ENCODE measurements around the gene TSPAN7.

DNA sequence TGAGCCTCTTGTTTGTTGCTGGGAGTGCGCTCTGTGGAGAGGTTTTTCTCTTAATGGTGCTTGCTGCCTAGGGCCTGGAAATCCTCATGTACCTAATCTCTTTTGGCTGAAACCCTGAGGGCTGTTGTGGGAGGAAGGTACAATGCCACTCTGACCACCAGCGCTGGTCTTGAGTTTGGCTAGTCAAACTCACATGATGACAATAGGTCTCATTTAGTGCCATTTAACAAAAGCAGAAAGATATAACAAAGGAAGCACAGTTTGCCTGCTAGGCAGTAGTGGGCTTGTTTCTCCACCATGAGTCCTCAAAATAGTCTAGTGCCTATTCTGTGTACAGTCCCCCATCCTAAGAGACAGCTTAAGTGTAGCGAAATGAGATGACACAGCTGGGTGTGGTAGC is 111.3 kb downstream of the TSPAN7 start:
- no peak for TF ChIP-seq REST (IDR thresholded peaks at IDR 0.05)
- TF ChIP-seq RAD21 (conservative IDR thresholded peaks at IDR 0.05 in 1 of 2, IDR thresholded peaks at IDR 0.05 in 1 of 2) = no peak
- no peak for TF ChIP-seq MYC (IDR thresholded peaks at IDR 0.05; ENCODE audit: borderline replicate concordance, low read length)
- TF ChIP-seq, protein P1, sequence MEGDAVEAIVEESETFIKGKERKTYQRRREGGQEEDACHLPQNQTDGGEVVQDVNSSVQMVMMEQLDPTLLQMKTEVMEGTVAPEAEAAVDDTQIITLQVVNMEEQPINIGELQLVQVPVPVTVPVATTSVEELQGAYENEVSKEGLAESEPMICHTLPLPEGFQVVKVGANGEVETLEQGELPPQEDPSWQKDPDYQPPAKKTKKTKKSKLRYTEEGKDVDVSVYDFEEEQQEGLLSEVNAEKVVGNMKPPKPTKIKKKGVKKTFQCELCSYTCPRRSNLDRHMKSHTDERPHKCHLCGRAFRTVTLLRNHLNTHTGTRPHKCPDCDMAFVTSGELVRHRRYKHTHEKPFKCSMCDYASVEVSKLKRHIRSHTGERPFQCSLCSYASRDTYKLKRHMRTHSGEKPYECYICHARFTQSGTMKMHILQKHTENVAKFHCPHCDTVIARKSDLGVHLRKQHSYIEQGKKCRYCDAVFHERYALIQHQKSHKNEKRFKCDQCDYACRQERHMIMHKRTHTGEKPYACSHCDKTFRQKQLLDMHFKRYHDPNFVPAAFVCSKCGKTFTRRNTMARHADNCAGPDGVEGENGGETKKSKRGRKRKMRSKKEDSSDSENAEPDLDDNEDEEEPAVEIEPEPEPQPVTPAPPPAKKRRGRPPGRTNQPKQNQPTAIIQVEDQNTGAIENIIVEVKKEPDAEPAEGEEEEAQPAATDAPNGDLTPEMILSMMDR (IDR thresholded peaks at IDR 0.05) = no peak
- TF ChIP-seq ZNF302 (CRISPR knock-in tag; IDR thresholded peaks at IDR 0.05) = no peak
- no peak for TF ChIP-seq MAZ (IDR thresholded peaks at IDR 0.05; ENCODE audit: borderline replicate concordance, low read depth, low read length)
- TF ChIP-seq RFX5 (IDR thresholded peaks at IDR 0.05) = no peak
- TF ChIP-seq SREBF2 (IDR thresholded peaks at IDR 0.05) = no peak
- TF ChIP-seq POLR2A (IDR thresholded peaks at IDR 0.05; ENCODE audit: low read length) = no peak
- no peak for TF ChIP-seq EP300 (IDR thresholded peaks at IDR 0.05)
- no peak for TF ChIP-seq ESRRA (IDR thresholded peaks at IDR 0.05; ENCODE audit: borderline replicate concordance, low read length)

Data from A549 (cell line).